Fibroblast of lung (primary cell): ENCODE measurements around the gene SPATA7.

Experiments
- EZH2 ChIP-seq: IDR thresholded peaks from 2 replicates; pipeline ENCODE4 v1.5.1; 2012; ENCODE audit warnings: low read length, control low read depth, mild to moderate bottlenecking; ENCODE audit errors: missing control alignments
- TF ChIP-seq, protein P1 (sequence below), 2 donors: IDR thresholded peaks in 1 of 2; conservative IDR thresholded peaks in 1 of 2; 1 replicate in 1 of 2; 2 replicates in 1 of 2; pipeline ENCODE4 v1.5.1; 2011 to 2012; ENCODE audit warnings: low read length in 2 of 2, control low read depth in 1 of 2, inconsistent platforms in 1 of 2, low read depth in 1 of 2, mild to moderate bottlenecking in 1 of 2

DNA sequence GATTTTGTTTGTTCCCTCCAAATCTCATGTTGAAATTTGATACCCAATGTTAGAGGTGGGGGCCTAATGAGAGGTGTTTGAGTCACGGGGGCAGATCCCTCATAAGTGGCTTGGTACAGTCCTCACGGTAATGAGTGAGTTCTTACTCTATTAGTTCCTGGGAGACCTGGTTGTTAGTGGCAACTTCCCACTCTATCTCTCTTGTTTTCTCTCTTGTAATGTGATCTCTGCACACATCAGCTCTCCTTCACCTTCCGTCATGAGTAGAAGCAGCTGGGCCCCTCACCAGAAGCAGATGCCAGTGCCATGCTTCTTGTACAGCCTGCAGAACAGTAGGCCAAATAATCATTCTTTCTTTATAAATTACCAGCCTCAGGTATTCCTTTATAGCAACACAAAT lies 32.8 kb upstream of the SPATA7 start:
- TF ChIP-seq, protein P1, sequence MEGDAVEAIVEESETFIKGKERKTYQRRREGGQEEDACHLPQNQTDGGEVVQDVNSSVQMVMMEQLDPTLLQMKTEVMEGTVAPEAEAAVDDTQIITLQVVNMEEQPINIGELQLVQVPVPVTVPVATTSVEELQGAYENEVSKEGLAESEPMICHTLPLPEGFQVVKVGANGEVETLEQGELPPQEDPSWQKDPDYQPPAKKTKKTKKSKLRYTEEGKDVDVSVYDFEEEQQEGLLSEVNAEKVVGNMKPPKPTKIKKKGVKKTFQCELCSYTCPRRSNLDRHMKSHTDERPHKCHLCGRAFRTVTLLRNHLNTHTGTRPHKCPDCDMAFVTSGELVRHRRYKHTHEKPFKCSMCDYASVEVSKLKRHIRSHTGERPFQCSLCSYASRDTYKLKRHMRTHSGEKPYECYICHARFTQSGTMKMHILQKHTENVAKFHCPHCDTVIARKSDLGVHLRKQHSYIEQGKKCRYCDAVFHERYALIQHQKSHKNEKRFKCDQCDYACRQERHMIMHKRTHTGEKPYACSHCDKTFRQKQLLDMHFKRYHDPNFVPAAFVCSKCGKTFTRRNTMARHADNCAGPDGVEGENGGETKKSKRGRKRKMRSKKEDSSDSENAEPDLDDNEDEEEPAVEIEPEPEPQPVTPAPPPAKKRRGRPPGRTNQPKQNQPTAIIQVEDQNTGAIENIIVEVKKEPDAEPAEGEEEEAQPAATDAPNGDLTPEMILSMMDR (conservative IDR thresholded peaks at IDR 0.05 in 1 of 2, IDR thresholded peaks at IDR 0.05 in 1 of 2; ENCODE audit: low read depth in 1 of 2, low read length in 2 of 2): no peak
- TF ChIP-seq EZH2: no peak
